Erythroblast (primary cell): ENCODE measurements around the gene PSMD13.

Source experiments
- GATA1 ChIP-seq: IDR thresholded peaks from 2 replicates; pipeline ENCODE4 v1.6.1; 2011; ENCODE audit warnings: low read depth, mild to moderate bottlenecking, control low read depth, low read length, moderate library complexity
- POLR2A ChIP-seq: IDR thresholded peaks from 2 replicates; pipeline ENCODE4 v1.6.1; 2011; ENCODE audit warnings: mild to moderate bottlenecking, low read length

GRCh38 chr11:211741-212140 is 25.0 kb upstream of the PSMD13 start:
- TF ChIP-seq POLR2A, result no peak
- no peak for TF ChIP-seq GATA1
